Measurements from ENCODE around the gene SELENOO.

GRCh38 chr22:50204571-50204970, 3.8 kb downstream of the SELENOO start:
- TF ChIP-seq, protein P1, sequence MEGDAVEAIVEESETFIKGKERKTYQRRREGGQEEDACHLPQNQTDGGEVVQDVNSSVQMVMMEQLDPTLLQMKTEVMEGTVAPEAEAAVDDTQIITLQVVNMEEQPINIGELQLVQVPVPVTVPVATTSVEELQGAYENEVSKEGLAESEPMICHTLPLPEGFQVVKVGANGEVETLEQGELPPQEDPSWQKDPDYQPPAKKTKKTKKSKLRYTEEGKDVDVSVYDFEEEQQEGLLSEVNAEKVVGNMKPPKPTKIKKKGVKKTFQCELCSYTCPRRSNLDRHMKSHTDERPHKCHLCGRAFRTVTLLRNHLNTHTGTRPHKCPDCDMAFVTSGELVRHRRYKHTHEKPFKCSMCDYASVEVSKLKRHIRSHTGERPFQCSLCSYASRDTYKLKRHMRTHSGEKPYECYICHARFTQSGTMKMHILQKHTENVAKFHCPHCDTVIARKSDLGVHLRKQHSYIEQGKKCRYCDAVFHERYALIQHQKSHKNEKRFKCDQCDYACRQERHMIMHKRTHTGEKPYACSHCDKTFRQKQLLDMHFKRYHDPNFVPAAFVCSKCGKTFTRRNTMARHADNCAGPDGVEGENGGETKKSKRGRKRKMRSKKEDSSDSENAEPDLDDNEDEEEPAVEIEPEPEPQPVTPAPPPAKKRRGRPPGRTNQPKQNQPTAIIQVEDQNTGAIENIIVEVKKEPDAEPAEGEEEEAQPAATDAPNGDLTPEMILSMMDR (IDR thresholded peaks at IDR 0.05) = no peak
- TF ChIP-seq ZFX (IDR thresholded peaks at IDR 0.05; ENCODE audit: borderline replicate concordance) = no peak
